Activated CD4-positive, alpha-beta T cell treated with anti-CD3 and anti-CD28 coated beads for 36 hours (primary cell): ENCODE data around the gene NLRP9. TPM values are rescaled to one million over a fixed set of nuclear protein-coding genes. Genes with fewer than 3 reads are reported as not detected.

Experiments
- ATAC-seq: fragments of 200-7000 bp; cut with Tn5 transposase; one replicate; pipeline ENCODE4 v1.10.0; 2021; ENCODE audit warnings: mild to moderate bottlenecking, moderate library complexity
- CTCF ChIA-PET: fragments of 350-600 bp; sonication (Branson Sonifier 250); formaldehyde crosslinking; loops from one replicate; lab custom pipeline; 2021; ENCODE audit warnings: antibody characterized with exemption; lab: Charles Lee
- POLR2A ChIA-PET: fragments of 350-600 bp; sonication (Branson Sonifier 250); formaldehyde crosslinking; loops from one replicate; lab custom pipeline; 2021; ENCODE audit warnings: antibody characterized with exemption, inconsistent platforms; lab: Charles Lee
- DNase-seq: peaks from one replicate; pipeline ENCODE4 v3.0.0-alpha.2; 2020
- H3K27ac Mint-ChIP-seq: one replicate; pipeline ENCODE4 v1.8.0; 2021; ENCODE audit warnings: mixed read lengths
- H3K27me3 Mint-ChIP-seq: one replicate; pipeline ENCODE4 v1.8.0; 2021; ENCODE audit warnings: mixed read lengths
- H3K36me3 Mint-ChIP-seq: one replicate; pipeline ENCODE4 v1.8.0; 2021; ENCODE audit warnings: low read depth, mixed read lengths
- H3K4me1 Mint-ChIP-seq: one replicate; pipeline ENCODE4 v1.8.0; 2021; ENCODE audit warnings: mixed read lengths
- H3K4me3 Mint-ChIP-seq: one replicate; pipeline ENCODE4 v1.8.0; 2021; ENCODE audit warnings: mild to moderate bottlenecking, moderate library complexity, mixed read lengths
- H3K9me3 Mint-ChIP-seq: one replicate; pipeline ENCODE4 v1.8.0; 2021; ENCODE audit warnings: low read depth, mixed read lengths
- intact Hi-C, 2 experiments: fragments of 100-400 bp; cut with DNase I in 1 of 2; cut with micrococcal nuclease in 1 of 2; formaldehyde crosslinking; loops; one replicate each; pipeline versions ENCODE4 v1.14.2 to v1.15.1; 2022 to 2024; cut with DNase I, micrococcal nuclease
- total RNA-seq, 2 experiments: library from RNA; stranded (reverse); gene quantifications; one replicate each; pipeline ENCODE4 v1.2.3, GENCODE V29; 2021

The NLRP9 gene
- total RNA-seq, 2 experiments from 2014 or later, result not detected

DNA sequence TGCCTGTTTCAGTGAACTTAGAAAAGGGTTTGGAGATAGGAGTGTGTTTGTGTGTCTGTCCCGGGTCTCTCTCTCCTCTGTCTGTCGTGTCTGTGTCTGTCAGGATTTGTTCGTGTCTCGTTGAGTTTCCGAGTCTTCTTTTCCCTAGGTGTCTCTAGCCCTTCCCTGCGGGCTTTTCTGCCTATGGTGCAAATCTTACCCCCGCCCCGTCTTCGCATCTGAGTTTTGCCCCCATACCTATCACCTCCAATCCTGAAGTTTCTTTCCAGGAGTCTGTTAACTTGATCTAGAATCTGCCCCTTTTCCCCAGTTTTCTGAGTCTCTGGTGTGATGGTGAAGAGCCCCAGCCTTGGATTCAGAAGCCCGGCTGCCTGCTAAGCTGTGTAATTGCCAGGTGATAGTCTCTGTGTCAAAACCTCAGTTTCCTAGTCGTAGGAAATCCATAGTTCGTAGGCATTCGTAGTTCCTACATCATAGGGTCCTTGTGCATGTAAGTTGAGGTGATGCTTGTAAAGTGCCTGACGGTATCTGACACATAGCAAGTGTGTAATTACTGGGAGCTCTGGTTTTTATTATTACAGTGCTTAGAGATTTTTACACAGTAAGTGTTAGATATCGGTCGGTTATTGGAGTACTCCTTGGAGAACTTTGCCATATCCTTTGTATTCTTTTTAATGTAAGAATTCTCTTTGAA lies 62.4 kb downstream of the NLRP9 start:
- ATAC-seq (no peak), DNase-seq (no peak)
- Mint-ChIP-seq H3K9me3 (no peaks in the 10 kb centered on the region), H3K27me3 (no peaks in the 10 kb centered on the region), H3K4me3 (peak overlapping the region; percentile 95), H3K4me1 (peaks cover 61% of the 10 kb centered on the region), H3K27ac (peak overlapping the region; percentile 96), H3K36me3 (peaks cover 56% of the 10 kb centered on the region)
- intact Hi-C loops, result loop anchor here (1.0 to 2.0 kb wide), 11 partner anchors 21 to 639 kb away; partner anchors contain the start of genes U2AF2 (in 2 of the 2), FIZ1 (in 1 of the 2), PPP1R12C (in 1 of the 2) and RPL28 (in 1 of the 2)
- CTCF ChIA-PET, result interaction anchor here (0.7 to 1.8 kb wide), 3 partner anchors 21 to 43 kb away, joined by 3 to 5 read pairs (median 3); no protein-coding TSS in a partner anchor
- POLR2A ChIA-PET, result interaction anchor here (1.2 kb wide), 1 partner anchor 19 kb away, joined by 5 read pairs; no protein-coding TSS in a partner anchor

DNA sequence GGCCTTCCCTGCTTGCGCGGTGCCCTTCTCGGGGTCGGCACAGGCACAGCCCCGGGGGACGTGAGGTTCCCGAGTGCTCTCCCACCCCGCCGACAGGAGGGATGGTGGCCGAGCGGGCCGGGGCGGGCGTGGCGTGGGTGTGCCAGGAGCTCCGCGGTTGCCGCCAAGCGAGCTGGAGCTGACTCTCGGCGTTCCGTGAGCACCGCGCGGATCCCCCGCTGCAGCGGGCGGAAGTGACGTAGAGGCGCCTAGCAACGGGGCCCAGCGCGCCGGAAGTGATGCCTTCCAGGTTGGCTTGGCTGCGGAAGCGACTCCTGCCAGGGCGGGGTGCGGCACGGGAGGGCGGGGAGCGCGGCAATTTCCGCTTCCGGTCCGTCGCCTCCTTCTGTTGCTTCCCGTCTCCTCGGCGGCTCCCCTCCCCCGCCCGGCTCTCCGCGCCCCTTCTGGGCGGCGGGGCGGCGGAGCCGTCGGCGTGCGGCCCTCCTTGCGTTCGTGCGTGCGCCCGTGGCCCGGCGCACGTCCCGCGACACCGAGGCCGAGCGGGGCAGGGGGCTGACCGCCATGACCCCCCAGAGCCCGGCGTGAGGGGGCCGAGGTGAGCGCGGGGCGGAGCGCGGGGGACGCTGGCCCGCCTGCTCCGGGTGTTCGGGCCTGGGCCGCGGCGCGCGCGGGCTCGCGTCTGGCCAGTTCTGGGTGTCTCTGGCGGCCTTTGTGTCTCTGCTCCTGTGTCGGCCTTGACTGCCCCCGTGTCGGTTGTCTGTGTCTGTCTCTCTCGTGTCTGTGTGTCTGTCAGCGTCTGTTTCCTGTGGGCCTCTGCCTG lies 63.2 kb downstream of the NLRP9 start, which contains the start of gene EPN1:
TSS of gene EPN1 (plus strand) at position 386 of the 820 bp plus-strand sequence. CDS start 3,402 bp downstream, outside the sequence.
- CTCF ChIA-PET, result interaction anchor here (1.8 kb wide), 1 partner anchor 42 kb away, joined by 5 read pairs; no protein-coding TSS in a partner anchor
- Mint-ChIP-seq H3K36me3 (peaks cover 59% of the 10 kb centered on the region), H3K27me3 (no peaks in the 10 kb centered on the region)

DNA sequence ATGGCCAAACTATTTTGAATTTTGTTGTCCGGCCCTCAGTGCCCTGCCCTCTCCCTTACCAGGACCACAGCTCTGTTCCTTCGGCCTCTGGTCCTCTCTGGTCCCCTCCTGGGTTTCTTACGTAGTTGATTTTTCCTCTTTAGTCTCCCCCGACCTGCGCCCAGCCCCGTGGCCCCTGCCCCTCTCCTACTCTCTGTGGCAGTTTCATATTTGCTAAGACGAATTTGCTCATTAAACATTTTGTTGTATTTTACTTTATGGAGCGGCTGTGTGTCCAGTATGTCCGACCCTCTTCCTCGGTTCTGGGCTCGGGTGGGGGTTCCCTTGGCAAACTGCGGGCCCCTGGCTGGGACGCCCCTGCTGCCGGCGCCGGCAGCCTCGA lies 63.8 kb downstream of the NLRP9 start:
- no peak for ATAC-seq
- peak overlapping the region; percentile 95 for H3K4me3 Mint-ChIP-seq
- H3K27ac Mint-ChIP-seq, result peak overlapping the region; percentile 72
- peaks cover 58% of the 10 kb centered on the region for H3K4me1 Mint-ChIP-seq
- ChIA-PET POLR2A (no interaction called here), CTCF (no interaction called here)
- no peaks in the 10 kb centered on the region for H3K9me3 Mint-ChIP-seq
- intact Hi-C loops, result loop anchor here in 1 of 2 experiments (2.0 kb wide), 1 partner anchor 640 kb away; the partner anchor contains the start of gene ZSCAN5A
- no peak for DNase-seq
- no peaks in the 10 kb centered on the region for H3K27me3 Mint-ChIP-seq
- peaks cover 60% of the 10 kb centered on the region for H3K36me3 Mint-ChIP-seq

More for the DNA sequence above, 63.2 kb downstream of the NLRP9 start, which contains the start of gene EPN1:
- DNase-seq, result peak; percentile 99
- Mint-ChIP-seq H3K27ac (peak within 1 kb of the TSS; percentile 96), H3K4me1 (peaks cover 63% of the 10 kb centered on the region), H3K4me3 (peak within 1 kb of the TSS; percentile 95), H3K9me3 (no peaks in the 10 kb centered on the region)
- intact Hi-C loops, result loop anchor here (1.0 to 2.0 kb wide), 11 partner anchors 20 to 640 kb away; partner anchors contain the start of genes U2AF2 (in 2 of the 2), FIZ1 (in 1 of the 2), PPP1R12C (in 1 of the 2) and RPL28 (in 1 of the 2)
- ATAC-seq, result peak; percentile 91
- POLR2A ChIA-PET, result no interaction called here

DNA sequence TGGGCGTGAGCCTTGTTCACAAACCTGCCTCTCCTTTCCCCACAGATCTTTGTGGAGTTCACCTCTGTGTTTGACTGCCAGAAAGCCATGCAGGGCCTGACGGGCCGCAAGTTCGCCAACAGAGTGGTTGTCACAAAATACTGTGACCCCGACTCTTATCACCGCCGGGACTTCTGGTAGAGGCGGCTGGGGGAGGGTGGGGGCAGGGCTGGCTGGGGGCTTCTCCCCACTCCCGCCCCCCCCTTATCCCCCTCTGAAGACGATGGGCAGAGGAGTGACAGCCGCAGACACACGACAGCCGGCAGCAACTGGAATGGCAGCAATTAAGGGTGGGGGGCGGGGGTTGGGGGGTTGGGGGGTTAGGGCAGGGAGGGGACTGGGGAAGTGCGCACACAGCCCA lies 64.3 kb downstream of the NLRP9 start:
- intact Hi-C loops, result loop anchor here in 1 of 2 experiments (2.0 kb wide), 1 partner anchor 641 kb away; the partner anchor contains the start of gene ZSCAN5A
- CTCF ChIA-PET, result interaction anchor here (0.6 to 1.1 kb wide), 3 partner anchors 19 to 211 kb away, joined by 3 to 4 read pairs (median 3); partner anchors contain the start of gene U2AF2
- H3K36me3 Mint-ChIP-seq, result peaks cover 59% of the 10 kb centered on the region
- POLR2A ChIA-PET, result interaction anchor here (1.2 kb wide), 1 partner anchor 17 kb away, joined by 4 read pairs; no protein-coding TSS in a partner anchor
- peak overlapping the region; percentile 47 for H3K27ac Mint-ChIP-seq
- no peak for DNase-seq
- H3K27me3 Mint-ChIP-seq, result no peaks in the 10 kb centered on the region
- peak overlapping the region; percentile 95 for H3K4me3 Mint-ChIP-seq
- H3K4me1 Mint-ChIP-seq, result peaks cover 52% of the 10 kb centered on the region
- ATAC-seq, result no peak
- H3K9me3 Mint-ChIP-seq, result no peaks in the 10 kb centered on the region

DNA sequence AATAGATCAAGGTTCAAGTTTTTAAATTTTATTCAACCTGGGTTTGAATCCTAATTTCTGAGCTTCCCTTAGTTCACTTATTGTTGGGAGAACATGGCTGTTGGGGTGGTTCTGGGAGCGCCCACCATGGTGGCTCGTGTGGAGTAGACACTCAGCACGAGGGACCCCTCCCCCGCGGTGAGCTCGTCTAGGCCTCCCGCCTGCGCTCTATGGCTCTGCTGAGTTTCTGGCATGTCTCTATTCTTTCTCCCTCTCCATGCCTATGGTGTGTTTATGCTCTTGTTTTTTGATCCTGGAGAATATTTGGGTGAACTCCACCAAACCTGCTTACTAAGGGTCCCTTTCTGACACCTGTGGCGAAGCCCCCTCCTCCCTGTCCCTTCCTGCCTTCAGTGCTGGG lies 64.7 kb downstream of the NLRP9 start:
- ATAC-seq (no peak), DNase-seq (no peak)
- H3K27ac Mint-ChIP-seq, result peak overlapping the region; percentile 47
- H3K9me3 Mint-ChIP-seq, result no peaks in the 10 kb centered on the region
- peak overlapping the region; percentile 44 for H3K4me3 Mint-ChIP-seq
- H3K4me1 Mint-ChIP-seq, result peaks cover 48% of the 10 kb centered on the region
- CTCF ChIA-PET, result interaction anchor here (0.6 to 2.8 kb wide), 4 partner anchors 17 to 211 kb away, joined by 3 to 19 read pairs (median 4); partner anchors contain the start of gene U2AF2
- peaks cover 56% of the 10 kb centered on the region for H3K36me3 Mint-ChIP-seq
- POLR2A ChIA-PET, result interaction anchor here (1.2 kb wide), 1 partner anchor 16 kb away, joined by 4 read pairs; no protein-coding TSS in a partner anchor
- intact Hi-C loops, result no loop called here
- no peaks in the 10 kb centered on the region for H3K27me3 Mint-ChIP-seq

DNA sequence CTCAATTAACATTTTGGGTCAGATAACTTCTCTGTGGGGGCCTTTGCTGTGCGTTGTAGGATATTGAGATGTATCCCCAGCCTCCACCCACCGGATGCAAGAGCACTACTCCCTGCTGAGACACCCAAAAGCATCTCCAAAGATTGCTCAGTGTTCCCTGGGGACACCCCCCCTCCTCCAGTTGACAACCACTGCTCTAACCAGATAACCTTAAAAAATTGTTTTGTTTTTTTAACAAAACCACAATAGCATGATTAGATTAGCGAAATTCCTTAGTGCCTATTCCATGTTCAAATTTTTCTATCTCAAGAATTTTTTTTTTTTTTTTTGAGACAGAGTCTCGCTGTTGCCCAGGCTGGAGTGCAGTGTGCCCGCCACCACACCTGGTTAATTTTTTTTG lies 65.8 kb downstream of the NLRP9 start:
- ChIA-PET POLR2A (interaction anchor here (1.9 kb wide), 1 partner anchor 15 kb away, joined by 14 read pairs; no protein-coding TSS in a partner anchor), CTCF (interaction anchor here (1.2 to 2.8 kb wide), 2 partner anchors 16 to 18 kb away, joined by 5 to 19 read pairs; partner anchors contain the start of gene U2AF2)
- Mint-ChIP-seq H3K4me1 (peaks cover 38% of the 10 kb centered on the region), H3K4me3 (no peak overlapping the region), H3K27me3 (no peaks in the 10 kb centered on the region), H3K9me3 (no peaks in the 10 kb centered on the region), H3K27ac (no peak overlapping the region), H3K36me3 (peaks cover 53% of the 10 kb centered on the region)
- intact Hi-C loops, result no loop called here
- DNase-seq (no peak), ATAC-seq (no peak)

DNA sequence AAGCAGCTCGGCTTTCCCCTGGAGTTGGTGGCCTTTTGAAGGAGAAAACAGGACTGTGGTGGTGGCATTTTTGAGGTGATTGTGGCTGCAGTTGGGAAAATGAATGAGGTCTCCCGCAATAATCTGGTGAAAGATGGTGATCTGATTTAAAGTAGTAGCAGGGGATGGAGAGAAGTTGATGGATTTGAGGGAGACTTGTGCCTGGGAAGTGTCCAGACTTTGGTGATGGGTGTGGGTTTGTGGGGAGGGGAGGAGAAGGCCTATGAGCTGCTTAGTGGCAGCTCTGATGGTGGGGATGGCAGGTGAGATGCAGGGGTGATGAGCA lies 67.2 kb downstream of the NLRP9 start:
- no peaks in the 10 kb centered on the region for H3K27me3 Mint-ChIP-seq
- DNase-seq (no peak), ATAC-seq (no peak)
- no peak overlapping the region for H3K4me3 Mint-ChIP-seq
- CTCF ChIA-PET, result interaction anchor here (0.8 to 2.8 kb wide), 5 partner anchors 8 to 45 kb away, joined by 3 to 19 read pairs (median 5); no protein-coding TSS in a partner anchor
- H3K4me1 Mint-ChIP-seq, result peaks cover 25% of the 10 kb centered on the region
- intact Hi-C loops, result loop anchor here in 1 of 2 experiments (2.0 kb wide), 1 partner anchor 14 kb away; no protein-coding TSS in a partner anchor
- POLR2A ChIA-PET, result interaction anchor here (1.2 to 1.9 kb wide), 2 partner anchors 14 to 16 kb away, joined by 4 to 14 read pairs; partner anchors contain the start of gene U2AF2
- H3K9me3 Mint-ChIP-seq, result no peaks in the 10 kb centered on the region
- H3K36me3 Mint-ChIP-seq, result peaks cover 54% of the 10 kb centered on the region
- H3K27ac Mint-ChIP-seq, result no peak overlapping the region

DNA sequence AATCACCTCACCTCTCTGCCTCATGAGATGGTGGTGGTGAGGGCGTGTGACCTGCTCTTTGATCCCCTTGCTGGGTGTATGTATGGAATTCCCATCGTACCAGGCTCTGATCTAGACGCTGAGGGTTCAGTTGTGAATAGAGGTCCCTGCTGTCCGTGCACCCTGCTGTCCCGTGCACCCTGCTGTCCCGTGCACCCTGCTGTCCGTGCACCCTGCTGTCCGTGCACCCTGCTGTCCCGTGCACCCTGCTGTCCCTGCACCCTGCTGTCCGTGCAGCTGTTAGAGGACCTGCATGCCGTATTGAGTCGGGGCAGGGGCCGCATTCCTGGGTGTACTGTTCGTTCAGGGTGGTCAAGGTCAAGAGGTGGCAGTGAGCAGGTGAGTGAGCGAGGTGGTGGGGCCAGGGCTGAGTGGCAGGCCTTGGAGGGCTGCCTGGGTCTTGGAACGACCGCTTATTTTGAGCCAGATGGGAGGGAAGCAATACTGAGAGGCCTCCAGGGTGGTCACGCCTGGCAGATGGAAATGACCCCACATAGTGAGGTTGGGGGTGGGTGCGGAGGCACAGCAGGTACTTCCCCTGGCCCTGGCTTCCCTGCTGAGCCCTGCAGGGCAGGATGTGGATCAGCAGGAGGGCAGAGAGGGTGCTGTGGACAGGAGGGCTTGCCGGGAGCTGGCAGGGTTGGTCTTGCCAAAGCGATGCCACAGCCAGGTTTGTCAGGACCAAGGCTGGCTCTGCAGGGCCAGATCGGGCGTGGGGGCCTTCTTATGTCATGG lies 67.7 kb downstream of the NLRP9 start:
- Mint-ChIP-seq H3K9me3 (no peaks in the 10 kb centered on the region), H3K36me3 (peaks cover 55% of the 10 kb centered on the region), H3K4me1 (peaks cover 25% of the 10 kb centered on the region), H3K27me3 (no peaks in the 10 kb centered on the region), H3K27ac (peak overlapping the region; percentile 37), H3K4me3 (no peak overlapping the region)
- ATAC-seq (no peak), DNase-seq (peak; percentile 27)
- ChIA-PET POLR2A (interaction anchor here (1.2 to 1.9 kb wide), 2 partner anchors 13 to 16 kb away, joined by 4 to 14 read pairs; partner anchors contain the start of gene U2AF2), CTCF (interaction anchor here (1.6 to 2.8 kb wide), 2 partner anchors 11 to 14 kb away, joined by 5 to 19 read pairs; no protein-coding TSS in a partner anchor)
- intact Hi-C loops, result loop anchor here in 1 of 2 experiments (2.0 kb wide), 1 partner anchor 14 kb away; no protein-coding TSS in a partner anchor

DNA sequence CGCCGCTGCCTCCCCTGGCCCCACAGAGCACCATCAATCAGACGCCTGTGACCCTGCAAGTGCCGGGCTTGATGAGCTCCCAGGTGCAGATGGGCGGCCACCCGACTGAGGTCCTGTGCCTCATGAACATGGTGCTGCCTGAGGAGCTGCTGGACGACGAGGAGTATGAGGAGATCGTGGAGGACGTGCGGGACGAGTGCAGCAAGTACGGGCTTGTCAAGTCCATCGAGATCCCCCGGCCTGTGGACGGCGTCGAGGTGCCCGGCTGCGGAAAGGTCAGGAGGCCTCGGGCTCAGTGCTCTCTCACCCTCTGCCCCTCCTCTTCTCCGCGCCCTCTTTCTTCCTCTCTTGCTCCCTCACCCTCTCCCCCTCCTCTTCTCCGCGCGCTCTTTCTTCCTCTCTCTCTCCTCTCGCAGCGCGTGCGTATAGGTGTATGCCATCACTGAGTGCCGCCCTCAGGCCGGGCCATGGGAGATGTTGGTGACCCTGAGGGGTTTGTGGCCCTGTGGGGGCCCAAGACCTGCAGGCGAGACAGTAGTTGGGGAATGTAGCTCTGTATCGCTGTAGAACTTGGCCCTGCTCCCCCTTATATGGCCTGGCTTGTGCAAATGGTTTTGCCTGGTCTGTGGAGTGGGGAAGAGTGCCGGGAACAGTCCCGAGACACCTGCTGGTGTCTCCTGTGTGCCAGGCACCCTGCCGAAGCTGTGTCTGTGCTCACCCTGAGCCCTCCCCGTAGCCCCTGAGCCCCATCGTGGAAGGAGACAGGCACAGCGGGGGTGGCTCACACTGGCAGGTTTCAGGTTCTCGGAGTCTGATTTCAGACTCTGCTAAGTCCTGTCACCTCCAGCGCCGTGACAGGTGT lies 68.6 kb downstream of the NLRP9 start:
- Mint-ChIP-seq H3K36me3 (peaks cover 53% of the 10 kb centered on the region), H3K27me3 (no peaks in the 10 kb centered on the region), H3K27ac (no peak overlapping the region), H3K4me1 (peaks cover 25% of the 10 kb centered on the region), H3K9me3 (no peaks in the 10 kb centered on the region), H3K4me3 (no peak overlapping the region)
- POLR2A ChIA-PET, result interaction anchor here (2.5 kb wide), 1 partner anchor 13 kb away, joined by 8 read pairs; no protein-coding TSS in a partner anchor
- CTCF ChIA-PET, result interaction anchor here (1.6 kb wide), 1 partner anchor 15 kb away, joined by 7 read pairs; no protein-coding TSS in a partner anchor
- DNase-seq (no peak), ATAC-seq (no peak)
- intact Hi-C loops, result loop anchor here in 1 of 2 experiments (2.0 kb wide), 1 partner anchor 13 kb away; no protein-coding TSS in a partner anchor
